GM19455 (cell line): ENCODE data around the gene ALDH7A1.
"Not testable (repeated sequence)": the region's sequence is repeated elsewhere in the genome, so short reads cannot be mapped to it uniquely, and the experiment has no call there.

ENCODE experiments used
- ATAC-seq: cut with Tn5 transposase; IDR thresholded peaks from one replicate; pipeline ENCODE4 v1.9.1; 2021; ENCODE audit not compliant: unreplicated experiment

ALDH7A1 gene

GRCh38 chr5:126597156-126597555 is 2.1 kb upstream of the ALDH7A1 start:
- no peak for ATAC-seq

GRCh38 chr5:126595486-126596083 is 566 bp upstream of the ALDH7A1 start:
- no peak for ATAC-seq

- no peak for ATAC-seq
These were observed 3.5 kb downstream of the ALDH7A1 start for GRCh38 chr5:126591549-126591948.

- no peak for ATAC-seq
These were observed 5.3 kb downstream of the ALDH7A1 start for GRCh38 chr5:126589536-126590297.

GRCh38 chr5:126587551-126588390 is 7.2 kb downstream of the ALDH7A1 start:
- no peak for ATAC-seq

GRCh38 chr5:126583761-126584160 is 11.3 kb downstream of the ALDH7A1 start:
- no peak for ATAC-seq

- ATAC-seq = no peak
These were observed 15.3 kb downstream of the ALDH7A1 start for GRCh38 chr5:126579716-126580115.

GRCh38 chr5:126577415-126577814 is 17.6 kb downstream of the ALDH7A1 start:
- no peak for ATAC-seq

GRCh38 chr5:126576974-126577373 is 18.0 kb downstream of the ALDH7A1 start:
- no peak for ATAC-seq

GRCh38 chr5:126575644-126576043 is 19.4 kb downstream of the ALDH7A1 start:
- ATAC-seq = no peak

- no peak for ATAC-seq
These were observed 26.7 kb downstream of the ALDH7A1 start for GRCh38 chr5:126568206-126568755.

- ATAC-seq = peak; percentile 78
These were observed 32.2 kb downstream of the ALDH7A1 start for GRCh38 chr5:126562823-126563222.

- ATAC-seq = no peak
These were observed 33.1 kb downstream of the ALDH7A1 start for GRCh38 chr5:126561908-126562307.

- ATAC-seq = not testable (repeated sequence)
These were observed 39.9 kb downstream of the ALDH7A1 start for GRCh38 chr5:126555101-126555500.

GRCh38 chr5:126552614-126553013 is 42.4 kb downstream of the ALDH7A1 start:
- no peak for ATAC-seq

GRCh38 chr5:126544087-126544740 is 50.8 kb downstream of the ALDH7A1 start:
- ATAC-seq = peak; percentile 63

- no peak for ATAC-seq
These were observed 51.4 kb downstream of the ALDH7A1 start for GRCh38 chr5:126543660-126544059.

- ATAC-seq = no peak
These were observed 52.0 kb downstream of the ALDH7A1 start for GRCh38 chr5:126543009-126543408.

GRCh38 chr5:126542441-126542840 is 52.6 kb downstream of the ALDH7A1 start:
- ATAC-seq = peak; percentile 49

- ATAC-seq = no peak
These were observed 54.4 kb downstream of the ALDH7A1 start for GRCh38 chr5:126540631-126541030.

GRCh38 chr5:126538579-126538978 is 56.4 kb downstream of the ALDH7A1 start:
- ATAC-seq = no peak
